GM12865 (cell line): ENCODE data around the gene PCDHA4.
"Not testable (repeated sequence)": the region's sequence is repeated elsewhere in the genome, so short reads cannot be mapped to it uniquely, and the experiment has no call there.

ENCODE experiments used
- DNase-seq: peaks from one replicate; pipeline ENCODE4 v3.0.0; 2010; ENCODE audit warnings: low read depth
- H3K4me3 ChIP-seq: 2 replicates; pipeline ENCODE4 v1.5.1; 2011; ENCODE audit warnings: mild to moderate bottlenecking, low read depth, low read length, control low read depth
- TF ChIP-seq, protein P1 (sequence below): IDR thresholded peaks from 2 replicates; pipeline ENCODE4 v1.5.1; 2011; ENCODE audit warnings: low read length, control low read depth, low read depth, inconsistent platforms; ENCODE audit not compliant: insufficient read depth; ENCODE audit errors: missing control alignments

Gene PCDHA4

GRCh38 chr5:140802781-140803271 is 4.0 kb upstream of the PCDHA4 start:
- H3K4me3 ChIP-seq: no peak overlapping the region
- no peak for DNase-seq
- TF ChIP-seq, protein P1, sequence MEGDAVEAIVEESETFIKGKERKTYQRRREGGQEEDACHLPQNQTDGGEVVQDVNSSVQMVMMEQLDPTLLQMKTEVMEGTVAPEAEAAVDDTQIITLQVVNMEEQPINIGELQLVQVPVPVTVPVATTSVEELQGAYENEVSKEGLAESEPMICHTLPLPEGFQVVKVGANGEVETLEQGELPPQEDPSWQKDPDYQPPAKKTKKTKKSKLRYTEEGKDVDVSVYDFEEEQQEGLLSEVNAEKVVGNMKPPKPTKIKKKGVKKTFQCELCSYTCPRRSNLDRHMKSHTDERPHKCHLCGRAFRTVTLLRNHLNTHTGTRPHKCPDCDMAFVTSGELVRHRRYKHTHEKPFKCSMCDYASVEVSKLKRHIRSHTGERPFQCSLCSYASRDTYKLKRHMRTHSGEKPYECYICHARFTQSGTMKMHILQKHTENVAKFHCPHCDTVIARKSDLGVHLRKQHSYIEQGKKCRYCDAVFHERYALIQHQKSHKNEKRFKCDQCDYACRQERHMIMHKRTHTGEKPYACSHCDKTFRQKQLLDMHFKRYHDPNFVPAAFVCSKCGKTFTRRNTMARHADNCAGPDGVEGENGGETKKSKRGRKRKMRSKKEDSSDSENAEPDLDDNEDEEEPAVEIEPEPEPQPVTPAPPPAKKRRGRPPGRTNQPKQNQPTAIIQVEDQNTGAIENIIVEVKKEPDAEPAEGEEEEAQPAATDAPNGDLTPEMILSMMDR: no peak

- H3K4me3 ChIP-seq, DNase-seq: not testable (repeated sequence)
Measured at GRCh38 chr5:140808241-140808888, 1.5 kb downstream of the PCDHA4 start.

DNA sequence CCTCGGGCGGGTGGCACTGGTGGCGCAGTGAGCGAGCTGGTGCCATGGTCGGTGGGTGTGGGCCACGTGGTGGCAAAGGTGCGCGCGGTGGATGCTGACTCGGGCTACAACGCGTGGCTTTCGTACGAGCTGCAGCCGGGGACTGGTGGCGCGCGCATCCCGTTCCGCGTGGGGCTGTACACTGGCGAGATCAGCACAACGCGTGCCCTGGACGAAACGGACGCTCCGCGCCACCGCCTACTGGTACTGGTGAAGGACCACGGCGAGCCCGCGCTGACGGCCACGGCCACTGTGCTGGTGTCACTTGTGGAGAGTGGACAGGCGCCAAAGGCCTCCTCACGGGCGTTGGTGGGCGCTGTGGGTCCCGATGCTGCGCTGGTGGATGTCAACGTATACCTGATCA is 2.0 kb downstream of the PCDHA4 start:
- TF ChIP-seq, protein P1: no peak
- H3K4me3 ChIP-seq: no peak overlapping the region
- no peak for DNase-seq

DNA sequence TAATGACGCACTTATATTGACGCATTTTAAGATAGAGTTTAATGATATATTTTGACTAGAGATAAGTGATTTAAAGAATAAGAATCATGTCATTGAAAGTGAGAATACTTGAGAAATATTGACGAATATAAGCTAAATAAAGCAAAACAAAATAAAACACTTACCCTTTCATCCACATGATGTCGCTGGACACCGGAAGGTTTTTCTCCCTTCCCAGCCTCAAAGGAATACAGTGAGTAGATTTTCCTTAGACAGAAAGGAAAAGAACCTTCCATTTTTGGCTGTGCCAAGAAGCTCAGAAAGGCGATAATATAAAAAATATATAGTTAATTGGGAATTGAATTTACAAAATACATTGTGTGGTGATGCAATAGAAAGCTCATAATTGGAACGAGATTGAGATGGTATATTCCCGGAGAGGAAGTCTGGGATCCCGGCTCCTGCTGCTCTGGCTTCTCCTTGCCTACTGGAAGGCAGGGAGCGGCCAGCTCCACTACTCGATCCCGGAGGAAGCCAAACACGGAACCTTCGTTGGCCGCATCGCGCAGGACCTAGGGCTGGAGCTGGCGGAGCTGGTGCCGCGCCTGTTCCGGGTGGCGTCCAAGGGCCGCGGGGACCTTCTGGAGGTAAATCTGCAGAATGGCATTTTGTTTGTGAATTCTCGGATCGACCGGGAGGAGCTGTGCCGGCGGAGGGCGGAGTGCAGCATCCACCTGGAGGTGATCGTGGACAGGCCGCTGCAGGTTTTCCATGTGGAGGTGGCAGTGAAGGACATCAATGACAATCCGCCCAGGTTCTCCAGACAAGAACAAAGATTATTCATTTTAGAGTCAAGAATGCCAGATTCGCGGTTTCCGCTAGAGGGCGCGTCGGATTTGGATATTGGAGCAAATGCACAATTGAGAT is 14.8 kb downstream of the PCDHA4 start, which contains the start of gene PCDHA5:
PCDHA5 (plus strand) TSS at position 239 of the 906 bp plus-strand sequence.
- TF ChIP-seq, protein P1: peak; percentile 37
- no peak within 1 kb of the TSS for H3K4me3 ChIP-seq
- peak; percentile 10 for DNase-seq

DNA sequence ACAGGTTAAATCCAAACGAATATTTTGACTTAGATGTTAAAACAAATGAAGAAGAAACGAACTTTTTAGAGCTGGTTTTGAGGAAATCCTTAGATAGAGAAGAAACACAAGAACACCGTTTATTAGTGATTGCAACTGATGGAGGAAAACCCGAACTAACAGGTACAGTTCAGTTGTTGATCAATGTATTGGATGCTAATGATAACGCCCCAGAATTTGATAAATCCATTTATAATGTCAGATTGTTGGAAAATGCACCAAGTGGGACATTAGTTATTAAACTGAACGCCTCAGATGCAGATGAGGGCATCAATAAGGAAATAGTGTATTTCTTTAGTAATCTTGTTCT is 15.4 kb downstream of the PCDHA4 start:
- H3K4me3 ChIP-seq: no peak overlapping the region
- TF ChIP-seq, protein P1: no peak
- DNase-seq: no peak

DNA sequence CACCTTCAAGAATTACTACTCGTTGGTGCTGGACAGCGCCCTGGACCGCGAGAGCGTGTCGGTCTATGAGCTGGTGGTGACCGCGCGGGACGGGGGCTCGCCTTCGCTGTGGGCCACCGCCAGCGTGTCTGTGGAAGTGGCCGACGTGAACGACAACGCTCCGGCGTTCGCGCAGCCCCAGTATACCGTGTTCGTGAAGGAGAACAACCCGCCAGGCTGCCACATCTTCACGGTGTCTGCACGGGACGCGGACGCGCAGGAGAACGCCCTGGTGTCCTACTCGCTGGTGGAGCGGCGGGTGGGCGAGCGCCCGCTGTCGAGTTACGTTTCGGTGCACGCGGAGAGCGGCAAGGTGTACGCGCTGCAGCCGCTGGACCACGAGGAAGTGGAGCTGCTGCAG is 16.1 kb downstream of the PCDHA4 start:
- DNase-seq, H3K4me3 ChIP-seq: not testable (repeated sequence)

- DNase-seq: no peak
Measured at GRCh38 chr5:140823475-140823874, 16.6 kb downstream of the PCDHA4 start.

More at GRCh38 chr5:140823475-140823874, 16.6 kb downstream of the PCDHA4 start:
- no peak overlapping the region for H3K4me3 ChIP-seq
- TF ChIP-seq, protein P1: no peak
